Stimulated activated naive B cell treated with anti-CD40 and anti-IgM and Interleukin-4, amounts not matched to agents 10 μg/mL and 1 μg/mL and 100 μg/mL, for 72 hours (primary cell): Measurements from ENCODE around the gene MED9.

Experiments
- ATAC-seq, 2 donors: fragments of 150-1000 bp; cut with Tn5 transposase; replicated peaks; 2 replicates each; pipeline ENCODE4 v1.10.0; 2021; ENCODE audit warnings: moderate library complexity in 1 of 2
- DNase-seq: peaks from one replicate; pipeline ENCODE4 v3.0.0; 2021
- H3K27ac Mint-ChIP-seq: one replicate; pipeline ENCODE4 v1.8.0; 2022; ENCODE audit warnings: mild to moderate bottlenecking, mixed read lengths
- H3K27me3 Mint-ChIP-seq, 2 donors: one replicate each; pipeline ENCODE4 v1.8.0; 2022; ENCODE audit warnings: mixed read lengths in 2 of 2
- H3K36me3 Mint-ChIP-seq, 2 donors: one replicate each; pipeline ENCODE4 v1.8.0; 2022; ENCODE audit warnings: mixed read lengths in 2 of 2, mild to moderate bottlenecking in 1 of 2
- H3K4me1 Mint-ChIP-seq, 2 donors: one replicate each; pipeline ENCODE4 v1.8.0; 2022; ENCODE audit warnings: mixed read lengths in 2 of 2, mild to moderate bottlenecking in 1 of 2
- H3K4me3 Mint-ChIP-seq, 2 donors: one replicate each; pipeline ENCODE4 v1.8.0; 2022; ENCODE audit warnings: mild to moderate bottlenecking in 2 of 2, mixed read lengths in 2 of 2, moderate library complexity in 1 of 2
- H3K9me3 Mint-ChIP-seq, 2 donors: one replicate each; pipeline ENCODE4 v1.8.0; 2022; ENCODE audit warnings: mixed read lengths in 2 of 2, mild to moderate bottlenecking in 1 of 2

Gene MED9

GRCh38 chr17:17508646-17509591 lies 32.1 kb downstream of the MED9 start:
- no peaks in the 10 kb centered on the region for H3K36me3 Mint-ChIP-seq
- ATAC-seq (no peak), DNase-seq (no peak)
- H3K4me1 Mint-ChIP-seq = peaks cover 10 to 17% of the 10 kb centered on the region in 2 donors
- no peaks in the 10 kb centered on the region for H3K9me3 Mint-ChIP-seq
- H3K4me3 Mint-ChIP-seq = no peak overlapping the region
- H3K27ac Mint-ChIP-seq = no peak overlapping the region
- no peaks in the 10 kb centered on the region for H3K27me3 Mint-ChIP-seq

- Mint-ChIP-seq H3K36me3 (no peaks in the 10 kb centered on the region), H3K27ac (peak overlapping the region; percentile 1), H3K4me1 (peaks cover 10 to 17% of the 10 kb centered on the region in 2 donors), H3K9me3 (no peaks in the 10 kb centered on the region), H3K27me3 (no peaks in the 10 kb centered on the region), H3K4me3 (no peak overlapping the region)
- DNase-seq = no peak
- ATAC-seq = peak in 1 of 2 donors; percentile 16
Measured at GRCh38 chr17:17509601-17510425, 33.0 kb downstream of the MED9 start.

- Mint-ChIP-seq H3K27ac (no peak overlapping the region), H3K27me3 (no peaks in the 10 kb centered on the region), H3K9me3 (no peaks in the 10 kb centered on the region), H3K4me3 (no peak overlapping the region), H3K4me1 (peaks cover 10 to 17% of the 10 kb centered on the region in 2 donors), H3K36me3 (no peaks in the 10 kb centered on the region)
- DNase-seq (no peak), ATAC-seq (peak in 1 of 2 donors; percentile 35)
Measured at GRCh38 chr17:17510456-17511292, 33.9 kb downstream of the MED9 start.

GRCh38 chr17:17511293-17511741 lies 34.5 kb downstream of the MED9 start:
- no peaks in the 10 kb centered on the region for H3K36me3 Mint-ChIP-seq
- no peak overlapping the region for H3K27ac Mint-ChIP-seq

GRCh38 chr17:17511881-17512858 lies 35.4 kb downstream of the MED9 start:
- DNase-seq = no peak
- Mint-ChIP-seq H3K36me3 (no peaks in the 10 kb centered on the region), H3K27ac (no peak overlapping the region), H3K27me3 (no peaks in the 10 kb centered on the region), H3K9me3 (no peaks in the 10 kb centered on the region), H3K4me3 (no peak overlapping the region), H3K4me1 (peaks cover 10 to 17% of the 10 kb centered on the region in 2 donors)
- ATAC-seq = peak in 1 of 2 donors; percentile 23

More at GRCh38 chr17:17511293-17511741, 34.5 kb downstream of the MED9 start:
- Mint-ChIP-seq H3K9me3 (no peaks in the 10 kb centered on the region), H3K4me1 (peaks cover 10 to 17% of the 10 kb centered on the region in 2 donors), H3K27me3 (no peaks in the 10 kb centered on the region), H3K4me3 (no peak overlapping the region)
- ATAC-seq (no peak), DNase-seq (no peak)

- H3K4me3 Mint-ChIP-seq = no peak overlapping the region
- ATAC-seq = no peak
- no peaks in the 10 kb centered on the region for H3K9me3 Mint-ChIP-seq
- DNase-seq = no peak
- H3K27ac Mint-ChIP-seq = no peak overlapping the region
- no peaks in the 10 kb centered on the region for H3K27me3 Mint-ChIP-seq
- H3K36me3 Mint-ChIP-seq = no peaks in the 10 kb centered on the region
- peaks cover 10 to 17% of the 10 kb centered on the region in 2 donors for H3K4me1 Mint-ChIP-seq
Measured at GRCh38 chr17:17512866-17513265, 36.1 kb downstream of the MED9 start.

GRCh38 chr17:17513626-17514025 lies 36.8 kb downstream of the MED9 start:
- peaks cover 10 to 17% of the 10 kb centered on the region in 2 donors for H3K4me1 Mint-ChIP-seq
- DNase-seq = no peak
- no peak overlapping the region for H3K27ac Mint-ChIP-seq
- ATAC-seq = no peak
- no peak overlapping the region for H3K4me3 Mint-ChIP-seq
- H3K36me3 Mint-ChIP-seq = peaks cover 3% of the 10 kb centered on the region in 2 donors
- no peaks in the 10 kb centered on the region for H3K27me3 Mint-ChIP-seq
- no peaks in the 10 kb centered on the region for H3K9me3 Mint-ChIP-seq

GRCh38 chr17:17514361-17514992 lies 37.7 kb downstream of the MED9 start:
- Mint-ChIP-seq H3K36me3 (peaks cover 3 to 4% of the 10 kb centered on the region in 2 donors), H3K4me1 (peaks cover 10 to 17% of the 10 kb centered on the region in 2 donors), H3K27me3 (no peaks in the 10 kb centered on the region), H3K9me3 (no peaks in the 10 kb centered on the region), H3K4me3 (no peak overlapping the region), H3K27ac (no peak overlapping the region)
- ATAC-seq = no peak
- no peak for DNase-seq

- H3K27ac Mint-ChIP-seq = no peak overlapping the region
- no peak overlapping the region for H3K4me3 Mint-ChIP-seq
- DNase-seq (no peak), ATAC-seq (no peak)
- peaks cover 4 to 6% of the 10 kb centered on the region in 2 donors for H3K36me3 Mint-ChIP-seq
- no peaks in the 10 kb centered on the region for H3K9me3 Mint-ChIP-seq
- peaks cover 7 to 10% of the 10 kb centered on the region in 2 donors for H3K4me1 Mint-ChIP-seq
- H3K27me3 Mint-ChIP-seq = no peaks in the 10 kb centered on the region
Measured at GRCh38 chr17:17514993-17515933, 38.5 kb downstream of the MED9 start.

- Mint-ChIP-seq H3K4me1 (peaks cover 0 to under 1% of the 10 kb centered on the region in 2 donors), H3K27ac (peak overlapping the region; percentile 47), H3K9me3 (no peaks in the 10 kb centered on the region), H3K4me3 (no peak overlapping the region), H3K27me3 (no peaks in the 10 kb centered on the region), H3K36me3 (peaks cover 4 to 12% of the 10 kb centered on the region in 2 donors)
- DNase-seq = no peak
- ATAC-seq = no peak
Measured at GRCh38 chr17:17515934-17516930, 39.4 kb downstream of the MED9 start.
